Neural cell (in vitro differentiated cells): Measurements from ENCODE around the gene UNC79. TPM values are rescaled to one million over a fixed set of nuclear protein-coding genes. Genes with fewer than 3 reads are reported as not detected.

Experiments used
- H2AFZ ChIP-seq: fragments of 200-600, 300-800 bp; sonication (generic), shearing (Covaris generic); 2 replicates; pipeline ENCODE4 v1.6.0; 2014; ENCODE audit warnings: low read depth, mild to moderate bottlenecking, antibody characterized with exemption, low read length, moderate library complexity
- H3F3A ChIP-seq: fragments of 200-600 bp; shearing (Covaris generic); 2 replicates; pipeline ENCODE4 v1.6.1; 2016; ENCODE audit warnings: mild to moderate bottlenecking, moderate library complexity, mixed read lengths, antibody characterized with exemption, low read length; ENCODE audit not compliant: insufficient read depth, poor library complexity, severe bottlenecking
- H3K27ac ChIP-seq: fragments of 200-600, 300-800 bp; sonication (generic), shearing (Covaris generic); 2 replicates; pipeline ENCODE4 v1.5.1; 2014; ENCODE audit warnings: mild to moderate bottlenecking, low read length, moderate library complexity
- H3K27me3 ChIP-seq: fragments of 300-800, 200-600 bp; sonication (generic), shearing (Covaris generic); 2 replicates; pipeline ENCODE4 v1.6.0; 2014; ENCODE audit warnings: mild to moderate bottlenecking, low read depth, low read length, moderate library complexity; ENCODE audit not compliant: insufficient read depth
- H3K36me3 ChIP-seq: fragments of 300-800, 200-600 bp; sonication (generic), shearing (Covaris generic); 2 replicates; pipeline ENCODE4 v1.5.1; 2014; ENCODE audit warnings: mild to moderate bottlenecking, antibody characterized with exemption, low read length, moderate library complexity; ENCODE audit not compliant: insufficient read depth
- H3K4me2 ChIP-seq: fragments of 300-800, 200-600 bp; sonication (generic), shearing (Covaris generic); 2 replicates; pipeline ENCODE4 v1.6.0; 2014; ENCODE audit warnings: mild to moderate bottlenecking, low read length
- H3K4me3 ChIP-seq: fragments of 300-800, 200-600 bp; sonication (generic), shearing (Covaris generic); 2 replicates; pipeline ENCODE4 v1.5.1; 2014; ENCODE audit warnings: mild to moderate bottlenecking, low read length, moderate library complexity
- H3K79me2 ChIP-seq: fragments of 200-600 bp; shearing (Covaris generic); replicated peaks from 2 replicates; pipeline ENCODE4 v1.6.0; 2014; ENCODE audit warnings: mild to moderate bottlenecking, low read length, moderate library complexity; ENCODE audit not compliant: insufficient read depth
- H3K9ac ChIP-seq: fragments of 300-800, 200-600 bp; sonication (generic), shearing (Covaris generic); 2 replicates; pipeline ENCODE4 v1.6.1; 2016; ENCODE audit warnings: mild to moderate bottlenecking, low read length, mixed read lengths
- H3K9me2 ChIP-seq: fragments of 200-600 bp; shearing (Covaris generic); 2 replicates; pipeline ENCODE4 v1.6.1; 2016; ENCODE audit warnings: mild to moderate bottlenecking, low read length, mixed read lengths; ENCODE audit not compliant: insufficient read depth
- H3K9me3 ChIP-seq: fragments of 200-600, 300-800 bp; sonication (generic), shearing (Covaris generic); 2 replicates; pipeline ENCODE4 v1.6.1; 2016; ENCODE audit warnings: mild to moderate bottlenecking, mixed run types, low read length, moderate library complexity, mixed read lengths
- H4K20me1 ChIP-seq: fragments of 200-600 bp; shearing (Covaris generic); 2 replicates; pipeline ENCODE4 v1.6.1; 2016; ENCODE audit warnings: mild to moderate bottlenecking, mixed run types; ENCODE audit not compliant: insufficient read depth
- EP300 ChIP-seq: fragments of 450-650 bp; conservative IDR thresholded peaks from 2 replicates; pipeline ENCODE4 v1.6.1; 2014; ENCODE audit warnings: antibody characterized with exemption, mild to moderate bottlenecking, moderate library complexity; ENCODE audit not compliant: poor library complexity, severe bottlenecking
- EZH2 ChIP-seq: fragments of 200-600, 300-800 bp; shearing (Covaris generic), sonication (generic); IDR thresholded peaks from 2 replicates; pipeline ENCODE4 v1.6.1; 2014; ENCODE audit warnings: antibody characterized with exemption, low read length, borderline replicate concordance, mild to moderate bottlenecking; ENCODE audit not compliant: insufficient read depth, poor library complexity, severe bottlenecking
- MXI1 ChIP-seq: fragments of 450-650 bp; conservative IDR thresholded peaks from 2 replicates; pipeline ENCODE4 v1.6.1; 2014; ENCODE audit warnings: antibody characterized with exemption, mild to moderate bottlenecking; ENCODE audit not compliant: poor library complexity, severe bottlenecking
- POLR2AphosphoS5 ChIP-seq: IDR thresholded peaks from 2 replicates; pipeline ENCODE4 v1.6.1; 2012
- RAD21 ChIP-seq: fragments of 450-650 bp; conservative IDR thresholded peaks from 2 replicates; pipeline ENCODE4 v1.6.1; 2014; ENCODE audit warnings: antibody characterized with exemption, mild to moderate bottlenecking, moderate library complexity
- SMC3 ChIP-seq: fragments of 450-650 bp; conservative IDR thresholded peaks from 2 replicates; pipeline ENCODE4 v1.6.1; 2014; ENCODE audit warnings: antibody characterized with exemption, mild to moderate bottlenecking, moderate library complexity; ENCODE audit not compliant: poor library complexity
- TAF1 ChIP-seq: IDR thresholded peaks from 2 replicates; pipeline ENCODE4 v1.6.1; 2012; ENCODE audit warnings: low read depth
- polyA plus RNA-seq: library from polyadenylated mRNA; depleted of rRNA; stranded (reverse); fragments of >200 nt; gene quantifications from 2 replicates; pipeline ENCODE4 v1.2.3, GENCODE V29; 2014
- TF ChIP-seq, protein P1 (sequence below): fragments of 450-650 bp; IDR thresholded peaks from 2 replicates; pipeline ENCODE4 v1.5.1; 2014; ENCODE audit warnings: antibody characterized with exemption, mild to moderate bottlenecking, moderate library complexity; ENCODE audit not compliant: poor library complexity, severe bottlenecking
- TF ChIP-seq, protein P2 (sequence below): IDR thresholded peaks from 2 replicates; pipeline ENCODE4 v1.6.1; 2012; ENCODE audit warnings: borderline replicate concordance

The UNC79 gene
- polyA plus RNA-seq, 1 donor from 2014 or later, result 22.6 TPM

DNA sequence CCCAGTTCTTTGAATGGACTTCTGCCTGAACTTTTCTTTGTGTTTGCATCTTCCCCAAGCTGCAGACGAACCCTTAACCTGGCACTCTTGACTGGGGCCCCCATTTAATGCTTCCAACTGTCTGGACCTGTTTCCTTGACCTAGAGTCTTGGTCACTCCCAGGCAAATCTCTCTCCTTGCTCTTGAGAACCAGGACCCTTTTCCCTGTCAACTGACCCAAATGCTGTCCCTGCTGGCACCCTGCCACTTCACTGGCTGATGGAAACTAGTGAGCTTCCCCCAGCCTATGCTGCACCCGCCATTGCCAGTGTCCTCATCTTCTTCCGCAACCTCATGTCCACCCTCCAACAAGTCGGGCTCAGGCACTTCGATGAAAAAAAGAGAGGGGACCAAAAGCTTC lies 278.1 kb downstream of the UNC79 start:
- Histone ChIP-seq H3K9ac (no peak overlapping the region), H3K36me3 (no peaks in the 10 kb centered on the region), H3K9me3 (no peaks in the 10 kb centered on the region), H3K79me2 (no peaks in the 10 kb centered on the region), H4K20me1 (no peaks in the 10 kb centered on the region), H3K27me3 (no peaks in the 10 kb centered on the region), H3K27ac (no peak overlapping the region), H3K9me2 (no peaks in the 10 kb centered on the region), H3K4me3 (no peak overlapping the region), H3F3A (no peaks in the 10 kb centered on the region), H3K4me2 (no peak overlapping the region), H2AFZ (no peak overlapping the region)
- TF ChIP-seq, protein P1, sequence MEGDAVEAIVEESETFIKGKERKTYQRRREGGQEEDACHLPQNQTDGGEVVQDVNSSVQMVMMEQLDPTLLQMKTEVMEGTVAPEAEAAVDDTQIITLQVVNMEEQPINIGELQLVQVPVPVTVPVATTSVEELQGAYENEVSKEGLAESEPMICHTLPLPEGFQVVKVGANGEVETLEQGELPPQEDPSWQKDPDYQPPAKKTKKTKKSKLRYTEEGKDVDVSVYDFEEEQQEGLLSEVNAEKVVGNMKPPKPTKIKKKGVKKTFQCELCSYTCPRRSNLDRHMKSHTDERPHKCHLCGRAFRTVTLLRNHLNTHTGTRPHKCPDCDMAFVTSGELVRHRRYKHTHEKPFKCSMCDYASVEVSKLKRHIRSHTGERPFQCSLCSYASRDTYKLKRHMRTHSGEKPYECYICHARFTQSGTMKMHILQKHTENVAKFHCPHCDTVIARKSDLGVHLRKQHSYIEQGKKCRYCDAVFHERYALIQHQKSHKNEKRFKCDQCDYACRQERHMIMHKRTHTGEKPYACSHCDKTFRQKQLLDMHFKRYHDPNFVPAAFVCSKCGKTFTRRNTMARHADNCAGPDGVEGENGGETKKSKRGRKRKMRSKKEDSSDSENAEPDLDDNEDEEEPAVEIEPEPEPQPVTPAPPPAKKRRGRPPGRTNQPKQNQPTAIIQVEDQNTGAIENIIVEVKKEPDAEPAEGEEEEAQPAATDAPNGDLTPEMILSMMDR, result no peak

DNA sequence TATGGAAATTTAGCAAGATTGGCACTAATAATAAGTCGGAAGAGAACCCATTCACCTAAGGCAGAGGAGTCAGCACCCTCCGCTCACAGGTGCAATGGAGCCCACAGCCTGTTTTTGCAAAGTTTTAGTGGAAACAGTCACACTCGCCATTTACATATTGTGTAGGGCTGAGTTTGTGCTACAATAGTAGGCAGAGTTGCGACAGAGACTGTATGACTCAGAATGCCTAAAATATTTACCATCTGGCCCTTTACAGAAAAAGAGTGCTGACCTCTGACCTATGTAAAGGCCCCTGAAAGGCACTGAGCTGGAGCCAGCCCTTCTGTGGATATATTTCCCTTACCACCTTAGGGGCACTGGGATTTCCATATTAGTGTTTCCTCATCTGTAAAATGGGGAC lies 278.5 kb downstream of the UNC79 start:
- H3K27me3 ChIP-seq, result no peaks in the 10 kb centered on the region
- no peak overlapping the region for H3K4me3 ChIP-seq
- no peaks in the 10 kb centered on the region for H3K9me3 ChIP-seq
- no peaks in the 10 kb centered on the region for H3K79me2 ChIP-seq
- TF ChIP-seq SMC3, result no peak
- no peak for TF ChIP-seq MXI1
- no peak for TF ChIP-seq RAD21
- TF ChIP-seq, protein P1, result no peak
- TF ChIP-seq EP300, result no peak
- TF ChIP-seq EZH2, result no peak
- no peak for TF ChIP-seq POLR2AphosphoS5
- TF ChIP-seq, protein P2, sequence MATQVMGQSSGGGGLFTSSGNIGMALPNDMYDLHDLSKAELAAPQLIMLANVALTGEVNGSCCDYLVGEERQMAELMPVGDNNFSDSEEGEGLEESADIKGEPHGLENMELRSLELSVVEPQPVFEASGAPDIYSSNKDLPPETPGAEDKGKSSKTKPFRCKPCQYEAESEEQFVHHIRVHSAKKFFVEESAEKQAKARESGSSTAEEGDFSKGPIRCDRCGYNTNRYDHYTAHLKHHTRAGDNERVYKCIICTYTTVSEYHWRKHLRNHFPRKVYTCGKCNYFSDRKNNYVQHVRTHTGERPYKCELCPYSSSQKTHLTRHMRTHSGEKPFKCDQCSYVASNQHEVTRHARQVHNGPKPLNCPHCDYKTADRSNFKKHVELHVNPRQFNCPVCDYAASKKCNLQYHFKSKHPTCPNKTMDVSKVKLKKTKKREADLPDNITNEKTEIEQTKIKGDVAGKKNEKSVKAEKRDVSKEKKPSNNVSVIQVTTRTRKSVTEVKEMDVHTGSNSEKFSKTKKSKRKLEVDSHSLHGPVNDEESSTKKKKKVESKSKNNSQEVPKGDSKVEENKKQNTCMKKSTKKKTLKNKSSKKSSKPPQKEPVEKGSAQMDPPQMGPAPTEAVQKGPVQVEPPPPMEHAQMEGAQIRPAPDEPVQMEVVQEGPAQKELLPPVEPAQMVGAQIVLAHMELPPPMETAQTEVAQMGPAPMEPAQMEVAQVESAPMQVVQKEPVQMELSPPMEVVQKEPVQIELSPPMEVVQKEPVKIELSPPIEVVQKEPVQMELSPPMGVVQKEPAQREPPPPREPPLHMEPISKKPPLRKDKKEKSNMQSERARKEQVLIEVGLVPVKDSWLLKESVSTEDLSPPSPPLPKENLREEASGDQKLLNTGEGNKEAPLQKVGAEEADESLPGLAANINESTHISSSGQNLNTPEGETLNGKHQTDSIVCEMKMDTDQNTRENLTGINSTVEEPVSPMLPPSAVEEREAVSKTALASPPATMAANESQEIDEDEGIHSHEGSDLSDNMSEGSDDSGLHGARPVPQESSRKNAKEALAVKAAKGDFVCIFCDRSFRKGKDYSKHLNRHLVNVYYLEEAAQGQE, result no peak
- no peak for TF ChIP-seq TAF1
- no peaks in the 10 kb centered on the region for H3K9me2 ChIP-seq
- no peaks in the 10 kb centered on the region for H3F3A ChIP-seq
- no peak overlapping the region for H2AFZ ChIP-seq
- H3K36me3 ChIP-seq, result no peaks in the 10 kb centered on the region
- no peak overlapping the region for H3K9ac ChIP-seq
- H4K20me1 ChIP-seq, result no peaks in the 10 kb centered on the region
- no peak overlapping the region for H3K4me2 ChIP-seq
- H3K27ac ChIP-seq, result no peak overlapping the region
